GM13976 (cell line): ENCODE measurements around the gene BCL2L15.

Experiments
- DNase-seq: peaks from one replicate; pipeline ENCODE4 v3.0.0; 2012; ENCODE audit warnings: low spot score
- in situ Hi-C: fragments of 300-500 bp; cut with MboI; formaldehyde crosslinking; loops from one replicate; pipeline ENCODE4 v1.12.0; 2022; ENCODE audit warnings: low sequenced_read_pairs, mixed read lengths, inconsistent platforms; ENCODE audit not compliant: unreplicated experiment
- TF ChIP-seq, protein P1 (sequence below): IDR thresholded peaks from 2 replicates; pipeline ENCODE4 v1.5.1; 2012; ENCODE audit warnings: borderline replicate concordance, mild to moderate bottlenecking; ENCODE audit not compliant: insufficient read depth; ENCODE audit errors: extremely low read depth, missing control alignments, control extremely low read depth

The BCL2L15 gene

DNA sequence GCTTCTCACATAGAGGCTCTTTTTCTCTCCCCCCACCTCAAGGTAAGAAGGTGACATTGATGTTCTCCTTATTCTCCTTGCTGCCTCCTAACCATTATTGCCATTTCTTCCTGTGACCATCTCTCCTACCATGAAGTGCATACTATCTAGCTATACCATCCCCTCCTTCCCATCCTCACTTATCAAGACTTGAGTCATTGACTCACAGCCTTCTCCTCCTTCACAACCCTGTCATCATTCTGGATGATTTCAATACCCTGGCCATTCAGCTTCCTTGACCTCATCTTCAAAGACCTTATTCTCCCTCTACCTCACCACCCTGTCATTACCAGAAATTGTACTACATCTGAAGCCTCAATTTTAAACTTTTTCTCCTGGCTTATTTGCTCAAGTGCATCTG lies 30.9 kb upstream of the BCL2L15 start:
- TF ChIP-seq, protein P1, sequence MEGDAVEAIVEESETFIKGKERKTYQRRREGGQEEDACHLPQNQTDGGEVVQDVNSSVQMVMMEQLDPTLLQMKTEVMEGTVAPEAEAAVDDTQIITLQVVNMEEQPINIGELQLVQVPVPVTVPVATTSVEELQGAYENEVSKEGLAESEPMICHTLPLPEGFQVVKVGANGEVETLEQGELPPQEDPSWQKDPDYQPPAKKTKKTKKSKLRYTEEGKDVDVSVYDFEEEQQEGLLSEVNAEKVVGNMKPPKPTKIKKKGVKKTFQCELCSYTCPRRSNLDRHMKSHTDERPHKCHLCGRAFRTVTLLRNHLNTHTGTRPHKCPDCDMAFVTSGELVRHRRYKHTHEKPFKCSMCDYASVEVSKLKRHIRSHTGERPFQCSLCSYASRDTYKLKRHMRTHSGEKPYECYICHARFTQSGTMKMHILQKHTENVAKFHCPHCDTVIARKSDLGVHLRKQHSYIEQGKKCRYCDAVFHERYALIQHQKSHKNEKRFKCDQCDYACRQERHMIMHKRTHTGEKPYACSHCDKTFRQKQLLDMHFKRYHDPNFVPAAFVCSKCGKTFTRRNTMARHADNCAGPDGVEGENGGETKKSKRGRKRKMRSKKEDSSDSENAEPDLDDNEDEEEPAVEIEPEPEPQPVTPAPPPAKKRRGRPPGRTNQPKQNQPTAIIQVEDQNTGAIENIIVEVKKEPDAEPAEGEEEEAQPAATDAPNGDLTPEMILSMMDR = no peak
- no peak for DNase-seq
- in situ Hi-C loops = no loop called here

DNA sequence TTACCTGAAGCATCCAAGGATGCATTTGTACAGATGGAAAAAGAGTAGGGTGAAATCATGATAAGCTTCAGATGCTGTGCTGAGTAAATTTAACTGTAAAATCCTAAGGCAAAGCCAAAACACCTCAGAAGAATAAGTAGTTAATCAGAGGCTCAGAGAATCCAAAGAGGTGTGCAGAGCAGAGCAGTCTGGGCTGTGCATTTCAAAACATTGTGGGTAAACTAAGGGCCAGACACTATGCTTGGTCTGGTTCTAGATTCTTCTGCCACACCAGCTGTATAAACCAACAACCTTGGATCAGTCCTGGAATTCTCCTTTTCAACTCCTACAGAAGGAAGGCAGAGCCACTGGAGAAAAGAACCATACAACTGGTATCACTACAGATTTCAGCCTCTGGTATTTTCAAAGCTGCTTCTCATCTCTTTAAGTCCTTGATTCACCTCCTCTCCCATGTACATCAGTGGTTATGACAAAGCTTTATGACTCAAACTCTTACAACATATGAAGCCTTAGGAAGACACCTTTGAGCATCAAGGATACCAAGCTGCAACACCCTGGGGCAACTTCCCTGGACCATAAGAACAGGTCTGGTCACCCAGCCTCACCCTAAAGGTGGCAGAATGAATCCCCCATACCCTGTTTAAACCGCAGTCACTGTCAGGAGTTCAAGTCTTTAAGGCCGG lies 30.2 kb upstream of the BCL2L15 start:
- no peak for DNase-seq
- in situ Hi-C loops = no loop called here
- TF ChIP-seq, protein P1 = no peak

DNA sequence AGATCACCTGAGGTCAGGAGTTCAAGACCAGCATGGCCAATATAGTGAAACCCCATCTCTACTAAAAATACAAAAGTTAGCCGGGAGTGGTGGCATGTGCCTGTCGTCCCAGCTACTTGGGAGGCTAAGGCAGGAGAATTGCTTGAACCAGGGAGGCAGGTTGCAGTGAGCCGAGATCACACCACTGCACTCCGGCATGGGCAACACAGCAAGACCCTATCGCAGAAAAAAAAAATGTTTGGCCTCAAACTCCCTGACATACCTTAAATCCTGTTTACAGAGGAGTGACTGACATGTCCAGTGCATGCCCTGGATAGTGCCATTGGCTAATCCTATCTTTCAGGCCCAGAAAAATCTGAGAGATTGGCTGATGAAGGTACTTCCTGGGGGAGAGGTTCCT lies 29.6 kb upstream of the BCL2L15 start:
- DNase-seq = no peak
- TF ChIP-seq, protein P1 = no peak
- in situ Hi-C loops = no loop called here

DNA sequence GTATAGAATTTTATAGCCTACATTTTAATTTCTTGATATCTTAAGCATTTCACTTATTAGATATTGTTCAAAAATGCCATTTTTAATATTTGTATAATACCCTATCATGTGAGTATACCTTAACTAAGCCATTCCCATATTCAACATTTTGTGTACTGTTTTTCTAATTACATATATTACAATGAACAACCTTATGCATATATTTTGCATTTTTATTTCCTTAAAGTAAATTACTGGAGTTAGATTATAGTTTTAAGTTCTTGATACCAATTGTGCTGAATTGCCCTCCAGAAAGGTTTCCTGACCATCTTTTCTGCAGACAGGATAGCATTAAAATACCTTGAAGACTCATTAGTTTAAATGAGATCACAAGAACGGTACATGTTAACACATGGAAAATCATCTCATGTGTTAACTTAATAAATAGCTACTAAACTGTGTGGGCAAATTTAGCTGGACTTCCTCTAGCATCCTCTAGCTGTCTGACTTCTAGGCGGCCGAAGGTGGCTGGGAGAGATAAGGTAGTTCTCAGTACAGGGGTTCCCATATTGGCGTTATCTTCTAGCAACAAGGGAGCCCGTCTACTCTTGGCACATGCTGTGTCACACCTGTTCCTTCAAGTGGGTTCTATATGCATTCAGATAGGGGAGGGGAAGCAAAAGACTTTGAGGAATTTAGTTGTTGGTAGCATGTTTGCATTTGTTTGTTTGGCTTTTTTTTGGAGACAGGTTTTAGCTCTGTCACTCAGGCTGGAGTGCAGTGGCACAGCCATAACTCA lies 26.7 kb upstream of the BCL2L15 start:
- in situ Hi-C loops = no loop called here
- no peak for DNase-seq
- TF ChIP-seq, protein P1 = no peak

DNA sequence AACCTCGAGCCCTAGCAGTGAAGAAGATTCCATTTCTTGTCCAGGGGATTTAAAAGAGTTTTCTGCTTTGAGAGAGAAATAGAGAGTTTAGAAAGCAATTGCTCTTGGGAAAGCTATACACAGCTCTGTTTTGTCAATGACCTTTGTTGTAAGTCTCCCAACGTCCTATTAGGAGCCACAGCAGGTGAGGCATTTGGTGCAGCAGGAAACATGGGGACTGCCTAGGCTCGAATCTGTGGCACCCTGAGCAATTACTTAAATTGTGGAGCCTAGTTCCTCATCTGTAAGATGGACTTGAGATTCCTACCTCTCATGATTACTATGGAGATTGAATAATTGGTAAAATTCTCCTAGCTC lies 25.9 kb upstream of the BCL2L15 start:
- DNase-seq = no peak
- in situ Hi-C loops = no loop called here

DNA sequence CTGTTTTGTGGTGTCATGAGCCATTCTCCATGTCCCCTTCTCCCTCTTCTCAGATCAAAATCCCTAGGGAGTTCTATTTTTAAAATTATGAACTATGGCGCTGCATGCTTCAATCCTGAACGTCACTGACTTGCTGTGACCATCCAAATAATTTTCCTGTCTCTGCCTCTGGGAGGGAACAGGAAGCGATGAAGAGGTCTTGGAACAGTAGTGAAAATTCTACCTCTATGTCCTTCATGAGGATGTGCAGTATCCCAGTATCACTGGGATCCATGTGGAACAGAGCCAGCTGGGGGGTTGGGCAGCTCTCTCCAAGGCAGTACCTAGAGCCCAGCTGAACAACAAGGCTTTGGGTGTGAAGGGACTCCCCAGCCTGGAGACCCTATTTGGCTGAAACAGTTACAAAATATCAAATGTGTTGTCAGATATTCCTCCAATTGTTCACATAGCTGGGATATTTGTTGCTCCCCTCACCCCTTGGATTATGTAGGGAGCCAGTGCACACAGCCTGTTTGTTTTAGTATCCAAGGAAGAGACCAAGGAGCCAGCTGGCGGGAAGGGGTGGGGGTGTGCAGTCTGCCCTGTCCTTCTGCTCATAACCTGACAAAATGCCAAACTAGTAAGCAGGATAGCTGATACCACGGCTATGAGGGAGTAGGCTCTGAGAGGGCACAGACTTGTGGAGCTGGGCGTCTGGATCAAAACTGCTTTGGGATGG lies 25.4 kb upstream of the BCL2L15 start:
- TF ChIP-seq, protein P1 = no peak
- DNase-seq = no peak
- in situ Hi-C loops = no loop called here

More for the DNA sequence above, 25.9 kb upstream of the BCL2L15 start:
- TF ChIP-seq, protein P1 = no peak
